H9 (cell line): ENCODE measurements around the gene SH3RF2. TPM values are rescaled to one million over a fixed set of nuclear protein-coding genes. Genes with fewer than 3 reads are reported as not detected.

ENCODE experiments used
- DNase-seq: peaks from one replicate; pipeline ENCODE4 v3.0.0-alpha.2; 2017
- H2AFZ ChIP-seq: one replicate; pipeline ENCODE4 v1.6.1; 2013; ENCODE audit warnings: mild to moderate bottlenecking, low read length, control low read depth, moderate library complexity
- H2AK5ac ChIP-seq: 2 replicates; pipeline ENCODE4 v1.6.1; 2013; ENCODE audit warnings: low read length, control low read depth, mixed read lengths; ENCODE audit not compliant: insufficient read length
- H2BK120ac ChIP-seq: one replicate; pipeline ENCODE4 v1.6.1; 2013; ENCODE audit warnings: low read depth, mild to moderate bottlenecking, low read length, control low read depth, inconsistent platforms; ENCODE audit not compliant: poor library complexity, severe bottlenecking
- H2BK12ac ChIP-seq: 2 replicates; pipeline ENCODE4 v1.6.1; 2013; ENCODE audit warnings: low read length, control low read depth, mixed read lengths, low read depth; ENCODE audit not compliant: insufficient read length
- H2BK15ac ChIP-seq: 2 replicates; pipeline ENCODE4 v1.6.1; 2013; ENCODE audit warnings: low read depth, low read length, control low read depth
- H2BK20ac ChIP-seq: one replicate; pipeline ENCODE4 v1.6.1; 2013; ENCODE audit warnings: low read depth, mild to moderate bottlenecking, low read length, control low read depth, inconsistent platforms; ENCODE audit not compliant: poor library complexity, severe bottlenecking
- H2BK5ac ChIP-seq: 2 replicates; pipeline ENCODE4 v1.6.1; 2013; ENCODE audit warnings: low read length, control low read depth, mixed read lengths; ENCODE audit not compliant: insufficient read length
- H3K14ac ChIP-seq: 2 replicates; pipeline ENCODE4 v1.6.1; 2013; ENCODE audit warnings: low read length, control low read depth; ENCODE audit not compliant: insufficient read depth
- H3K18ac ChIP-seq: 2 replicates; pipeline ENCODE4 v1.6.1; 2013; ENCODE audit warnings: low read depth, mild to moderate bottlenecking, mixed read lengths, low read length, control low read depth; ENCODE audit not compliant: insufficient read length
- H3K23ac ChIP-seq: 2 replicates; pipeline ENCODE4 v1.6.1; 2013; ENCODE audit warnings: low read length, control low read depth, mixed read lengths, low read depth; ENCODE audit not compliant: insufficient read length
- H3K23me2 ChIP-seq: 2 replicates; pipeline ENCODE4 v1.6.1; 2013; ENCODE audit warnings: low read depth, mild to moderate bottlenecking, mixed read lengths, low read length, control low read depth; ENCODE audit not compliant: insufficient read length, poor library complexity, severe bottlenecking
- H3K27ac ChIP-seq: 2 replicates; pipeline ENCODE4 v1.5.1; 2013; ENCODE audit warnings: low read length, control low read depth, mixed read lengths, low read depth; ENCODE audit not compliant: insufficient read length
- H3K27me3 ChIP-seq: 2 replicates; pipeline ENCODE4 v1.6.1; 2013; ENCODE audit warnings: low read length, control low read depth, inconsistent platforms; ENCODE audit not compliant: insufficient read depth
- H3K4ac ChIP-seq: 2 replicates; pipeline ENCODE4 v1.6.1; 2013; ENCODE audit warnings: low read depth, mild to moderate bottlenecking, control low read depth, inconsistent platforms, low read length, moderate library complexity
- H3K4me1 ChIP-seq: 2 replicates; pipeline ENCODE4 v1.6.1; 2013; ENCODE audit warnings: low read length, control low read depth, inconsistent platforms; ENCODE audit not compliant: insufficient read depth
- H3K4me2 ChIP-seq: 2 replicates; pipeline ENCODE4 v1.6.1; 2013; ENCODE audit warnings: low read length, control low read depth, mixed read lengths; ENCODE audit not compliant: insufficient read length, insufficient read depth
- H3K56ac ChIP-seq: 2 replicates; pipeline ENCODE4 v1.6.1; 2013; ENCODE audit warnings: low read depth, mild to moderate bottlenecking, mixed read lengths, low read length, control low read depth; ENCODE audit not compliant: insufficient read length
- H3K79me1 ChIP-seq: 2 replicates; pipeline ENCODE4 v1.6.1; 2013; ENCODE audit warnings: low read depth, mild to moderate bottlenecking, moderate library complexity, low read length, control low read depth, inconsistent platforms; ENCODE audit not compliant: insufficient read depth, poor library complexity, severe bottlenecking
- H3K79me2 ChIP-seq: 2 replicates; pipeline ENCODE4 v1.6.1; 2013; ENCODE audit warnings: low read length, control low read depth, inconsistent platforms; ENCODE audit not compliant: insufficient read depth
- H3K9ac ChIP-seq: 2 replicates; pipeline ENCODE4 v1.6.1; 2013; ENCODE audit warnings: low read length, control low read depth, mixed read lengths; ENCODE audit not compliant: insufficient read length; ENCODE audit errors: extremely low read depth
- H3K9me3 ChIP-seq: one replicate; pipeline ENCODE4 v1.6.1; 2013; ENCODE audit warnings: low read depth, low read length, inconsistent platforms; ENCODE audit not compliant: control insufficient read depth
- H3T11ph ChIP-seq: one replicate; pipeline ENCODE4 v1.6.1; 2013; ENCODE audit warnings: mild to moderate bottlenecking, low read length, control low read depth, inconsistent platforms
- H4K20me1 ChIP-seq: one replicate; pipeline ENCODE4 v1.6.1; 2013; ENCODE audit not compliant: control insufficient read depth, insufficient read length, insufficient read depth
- H4K5ac ChIP-seq: 2 replicates; pipeline ENCODE4 v1.6.1; 2013; ENCODE audit warnings: low read depth, mild to moderate bottlenecking, mixed read lengths, low read length, control low read depth; ENCODE audit not compliant: insufficient read length
- H4K8ac ChIP-seq: replicated peaks from 2 replicates; pipeline ENCODE4 v1.6.1; 2013; ENCODE audit warnings: low read length, control low read depth, mixed read lengths, low read depth; ENCODE audit not compliant: insufficient read length
- H4K91ac ChIP-seq: 2 replicates; pipeline ENCODE4 v1.6.1; 2013; ENCODE audit warnings: low read depth, mild to moderate bottlenecking, moderate library complexity, mixed read lengths, low read length, control low read depth; ENCODE audit not compliant: insufficient read length
- H3K27ac Mint-ChIP-seq, 3 experiments: 2 replicates in 2 of 3; 3 replicates in 1 of 3; pipeline ENCODE4 v1.8.0; 2020 to 2021; ENCODE audit warnings: mixed read lengths in 3 of 3, mild to moderate bottlenecking in 1 of 3, moderate library complexity in 1 of 3
- H3K27me3 Mint-ChIP-seq: 2 replicates; pipeline ENCODE4 v1.8.0; 2021; ENCODE audit warnings: low read depth, mild to moderate bottlenecking, moderate library complexity, mixed read lengths
- H3K36me3 Mint-ChIP-seq, 3 experiments: 2 replicates in 2 of 3; 3 replicates in 1 of 3; pipeline ENCODE4 v1.8.0; 2020 to 2021; ENCODE audit warnings: low read depth in 3 of 3, mixed read lengths in 3 of 3; ENCODE audit not compliant: insufficient read depth in 1 of 3
- H3K4me1 Mint-ChIP-seq, 2 experiments: 2 replicates each; pipeline ENCODE4 v1.8.0; 2020; ENCODE audit warnings: mixed read lengths in 2 of 2
- H3K4me3 Mint-ChIP-seq, 2 experiments: 2 replicates in 1 of 2; 3 replicates in 1 of 2; pipeline ENCODE4 v1.8.0; 2020 to 2021; ENCODE audit warnings: mild to moderate bottlenecking in 2 of 2, mixed read lengths in 2 of 2, moderate library complexity in 1 of 2
- H3K9me3 Mint-ChIP-seq, 2 experiments: 2 replicates in 1 of 2; 3 replicates in 1 of 2; pipeline ENCODE4 v1.8.0; 2020; ENCODE audit warnings: mild to moderate bottlenecking in 2 of 2, mixed read lengths in 2 of 2, moderate library complexity in 1 of 2
- CTCF ChIP-seq: fragments of 200-600 bp; sonication (generic); conservative IDR thresholded peaks from 3 replicates; pipeline ENCODE4 v1.8.0; 2021; ENCODE audit warnings: antibody characterized with exemption, mild to moderate bottlenecking
- WGBS: extraction: QIAGEN DNeasy Blood & Tissue Kit; methylation state at CpG from one replicate; pipeline ENCODE4 v1.1.7; 2013; ENCODE audit warnings: missing lambda C conversion rate, low lambda C conversion rate, mixed read lengths; ENCODE audit not compliant: insufficient read length; ENCODE audit errors: extremely low coverage; 5-methylcytosine and 5-hydroxymethylcytosine counted together
- total RNA-seq: library from RNA; stranded (reverse); gene quantifications from 2 replicates; pipeline ENCODE4 v1.2.1, GENCODE V29; 2021

SH3RF2 gene
- total RNA-seq, 1 experiment from 2014 or later = 0.66 TPM

GRCh38 chr5:145921211-145921610 is 15.2 kb upstream of the SH3RF2 start:
- no peak overlapping the region for H3K18ac ChIP-seq
- H3K4me1 ChIP-seq = no peaks in the 10 kb centered on the region; the same call in 1 of the 2 replicates
- H3K27ac ChIP-seq = no peak overlapping the region
- H4K8ac ChIP-seq = no peak overlapping the region
- H3K36me3 Mint-ChIP-seq = no peaks in the 10 kb centered on the region; a peak in 1 of 7 replicates
- no peak overlapping the region for H3K4me3 Mint-ChIP-seq
- H2BK20ac ChIP-seq = no peak overlapping the region
- no peak overlapping the region for H3T11ph ChIP-seq
- no peaks in the 10 kb centered on the region for H3K27me3 Mint-ChIP-seq
- H3K9me3 ChIP-seq = no peaks in the 10 kb centered on the region
- no peaks in the 10 kb centered on the region for H3K23me2 ChIP-seq
- no peak overlapping the region for H4K91ac ChIP-seq
- no peaks in the 10 kb centered on the region for H3K9me3 Mint-ChIP-seq
- no peak overlapping the region for H3K4ac ChIP-seq
- no peaks in the 10 kb centered on the region for H3K79me2 ChIP-seq
- no peak overlapping the region for H4K5ac ChIP-seq
- no peak overlapping the region for H2BK12ac ChIP-seq
- no peak for TF ChIP-seq CTCF
- WGBS = no CpG with 5 or more reads among the region's 2 CpGs
- H3K27ac Mint-ChIP-seq = no peak overlapping the region
- H3K79me1 ChIP-seq = no peaks in the 10 kb centered on the region
- H2BK15ac ChIP-seq = no peak overlapping the region
- no peaks in the 10 kb centered on the region for H3K27me3 ChIP-seq
- H3K4me1 Mint-ChIP-seq = peaks cover 28 to 35% of the 10 kb centered on the region in 2 experiments
- H2AFZ ChIP-seq = no peak overlapping the region
- no peak overlapping the region for H2BK5ac ChIP-seq
- no peak overlapping the region for H3K14ac ChIP-seq
- H3K56ac ChIP-seq = no peak overlapping the region
- no peak overlapping the region for H3K4me2 ChIP-seq
- H2AK5ac ChIP-seq = no peak overlapping the region
- no peak overlapping the region for H3K9ac ChIP-seq
- no peaks in the 10 kb centered on the region for H4K20me1 ChIP-seq
- no peak overlapping the region for H2BK120ac ChIP-seq
- no peak for DNase-seq
- H3K23ac ChIP-seq = no peak overlapping the region
